Fibroblast of pulmonary artery (primary cell): ENCODE measurements around the gene KLRG1.
A peak's percentile ranks its signal among the peaks of the same experiment; 100 is the strongest.

Experiments
- DNase-seq: peaks from one replicate; pipeline ENCODE4 v3.0.0-alpha.2; 2010; ENCODE audit warnings: low read depth
- H3K4me3 ChIP-seq: replicated peaks from 2 replicates; pipeline ENCODE4 v1.5.1; 2011; ENCODE audit warnings: low read depth, mild to moderate bottlenecking, control low read depth, low read length, moderate library complexity
- CTCF ChIP-seq: IDR thresholded peaks from 2 replicates; pipeline ENCODE4 v1.5.1; 2011; ENCODE audit warnings: mild to moderate bottlenecking, control low read depth, low read length, inconsistent platforms; ENCODE audit errors: missing control alignments

The KLRG1 gene

GRCh38 chr12:8949342-8950220, 39.8 kb upstream of the KLRG1 start, which contains the start of gene M6PR:
TSS of gene M6PR (minus strand) at chr12:8949645. CDS start at chr12:8946404, 3,241 bp downstream.
- TF ChIP-seq CTCF = peak; percentile 56
- peak; percentile 94 for DNase-seq
- peak within 1 kb of the TSS; percentile 84 for H3K4me3 ChIP-seq

- no peak for TF ChIP-seq CTCF
- no peak for DNase-seq
- peak overlapping the region; percentile 84 for H3K4me3 ChIP-seq
Measured at GRCh38 chr12:8950221-8950527, 39.2 kb upstream of the KLRG1 start.

- no peak for TF ChIP-seq CTCF
- no peak for DNase-seq
- peak overlapping the region; percentile 84 for H3K4me3 ChIP-seq
Measured at GRCh38 chr12:8950702-8951478, 38.5 kb upstream of the KLRG1 start.

GRCh38 chr12:8951744-8952143, 37.6 kb upstream of the KLRG1 start:
- no peak for DNase-seq
- no peak overlapping the region for H3K4me3 ChIP-seq
- TF ChIP-seq CTCF = no peak

- DNase-seq = no peak
- no peak for TF ChIP-seq CTCF
- no peak overlapping the region for H3K4me3 ChIP-seq
Measured at GRCh38 chr12:8953773-8954402, 35.5 kb upstream of the KLRG1 start.

- H3K4me3 ChIP-seq = no peak overlapping the region
- no peak for DNase-seq
- TF ChIP-seq CTCF = no peak
Measured at GRCh38 chr12:8956073-8956472, 33.3 kb upstream of the KLRG1 start.
